GM19463 (cell line): ENCODE measurements around the gene DRD1.
"Not testable (repeated sequence)": the region's sequence is repeated elsewhere in the genome, so short reads cannot be mapped to it uniquely, and the experiment has no call there.

Experiments
- ATAC-seq: cut with Tn5 transposase; IDR thresholded peaks from one replicate; pipeline ENCODE4 v1.9.1; 2021; ENCODE audit warnings: mild to moderate bottlenecking, moderate library complexity; ENCODE audit not compliant: unreplicated experiment

DRD1 gene

GRCh38 chr5:175436359-175436758 is 7.6 kb downstream of the DRD1 start:
- ATAC-seq, result no peak

GRCh38 chr5:175434800-175435199 is 9.2 kb downstream of the DRD1 start:
- ATAC-seq, result no peak

DNA sequence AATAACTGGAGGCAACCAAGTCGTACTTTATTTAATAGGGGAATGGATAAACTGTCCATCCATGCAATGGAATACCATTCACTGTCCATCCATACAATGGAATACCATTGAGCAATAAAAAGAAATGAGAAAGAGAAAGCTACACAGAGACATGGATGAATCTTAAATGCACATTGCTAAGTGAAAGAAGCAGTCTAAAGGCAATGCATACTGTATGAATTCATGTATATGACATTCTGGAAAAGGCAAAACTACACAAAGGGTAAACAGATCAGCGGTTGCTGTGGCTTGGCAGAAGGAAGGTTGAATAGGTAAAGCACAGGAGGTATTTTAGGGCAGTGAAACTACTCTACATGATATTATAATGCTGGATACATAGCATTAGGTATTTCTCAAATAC is 16.2 kb downstream of the DRD1 start:
- no peak for ATAC-seq

GRCh38 chr5:175424594-175424993 is 19.4 kb downstream of the DRD1 start:
- not testable (repeated sequence) for ATAC-seq

DNA sequence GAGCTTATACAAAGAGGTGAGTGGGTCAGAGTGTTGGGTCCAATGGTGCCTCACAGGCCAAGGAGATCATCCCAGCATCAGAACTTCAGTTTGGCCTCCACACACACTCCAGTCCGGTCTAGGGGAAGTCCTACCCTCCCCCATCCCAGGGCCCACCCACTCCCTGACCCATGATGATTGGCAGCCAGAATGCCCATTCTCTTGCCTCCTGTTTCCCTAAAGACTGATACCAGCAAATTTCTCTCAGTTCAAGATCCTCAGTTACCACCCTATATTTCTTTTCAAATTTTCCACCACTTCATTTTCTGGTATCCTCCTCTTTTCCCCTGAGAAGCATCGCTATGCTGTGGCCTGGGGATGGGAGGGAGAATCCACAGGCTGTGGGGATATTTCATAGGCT is 21.9 kb downstream of the DRD1 start:
- no peak for ATAC-seq

- no peak for ATAC-seq
Measured at GRCh38 chr5:175420383-175420782, 23.6 kb downstream of the DRD1 start.

- ATAC-seq, result no peak
Measured at GRCh38 chr5:175418251-175418650, 25.7 kb downstream of the DRD1 start.

DNA sequence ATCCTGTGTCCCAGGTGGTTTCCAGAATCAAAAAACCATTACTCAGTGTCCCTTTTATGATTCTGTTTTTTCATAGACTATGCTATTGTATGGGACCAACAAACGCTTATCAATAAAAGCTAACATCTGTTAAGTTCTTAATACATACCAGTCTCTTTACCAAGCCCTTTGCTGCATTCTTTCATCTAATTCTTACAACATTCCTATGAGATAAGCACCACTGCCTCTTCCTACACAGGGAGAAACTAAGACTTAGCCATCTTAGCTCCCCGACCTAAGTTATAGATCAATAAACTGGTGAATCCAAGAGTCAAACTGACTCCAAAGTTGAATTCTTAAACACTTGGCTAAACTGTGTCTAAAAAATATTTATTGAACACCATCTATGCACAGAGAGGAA is 26.6 kb downstream of the DRD1 start:
- ATAC-seq, result no peak

DNA sequence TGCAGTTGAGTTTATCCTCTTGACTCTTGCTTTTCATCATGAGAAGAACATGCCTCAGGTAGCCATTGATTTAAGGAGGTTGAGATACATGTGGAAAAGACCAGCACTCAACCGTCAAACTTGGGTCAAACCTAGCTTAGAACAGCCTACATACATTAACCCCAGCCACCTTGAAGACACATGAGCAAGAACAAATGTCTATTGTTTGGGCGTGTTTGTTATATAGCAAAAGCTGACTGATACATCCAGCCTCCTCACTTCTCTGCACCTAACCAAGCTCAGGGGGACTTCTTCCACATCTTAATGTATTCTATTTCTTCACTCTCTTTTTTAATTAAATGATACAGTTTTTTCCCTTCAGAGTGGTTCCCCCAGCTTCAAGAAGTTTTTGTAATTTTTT is 28.7 kb downstream of the DRD1 start:
- ATAC-seq, result no peak

DNA sequence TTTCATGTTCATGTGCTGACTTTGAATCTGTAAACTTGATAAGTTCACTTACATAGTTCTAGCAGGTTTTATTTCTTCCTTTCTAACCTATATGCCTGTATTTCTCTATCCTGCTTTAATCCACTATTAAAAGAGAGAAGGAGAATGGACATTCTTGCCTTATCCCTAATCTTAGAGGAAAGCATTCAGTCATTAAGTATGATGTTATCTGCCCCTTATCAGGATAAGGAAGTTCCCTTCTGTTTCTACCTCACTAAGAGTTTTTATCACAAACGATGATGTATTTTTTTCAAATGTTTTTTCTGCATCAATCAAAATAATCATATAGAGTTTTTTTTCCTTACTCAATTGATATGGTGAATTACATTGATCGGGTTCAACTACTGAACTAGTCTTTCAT is 33.1 kb downstream of the DRD1 start:
- ATAC-seq, result no peak

GRCh38 chr5:175406300-175406699 is 37.7 kb downstream of the DRD1 start:
- no peak for ATAC-seq

DNA sequence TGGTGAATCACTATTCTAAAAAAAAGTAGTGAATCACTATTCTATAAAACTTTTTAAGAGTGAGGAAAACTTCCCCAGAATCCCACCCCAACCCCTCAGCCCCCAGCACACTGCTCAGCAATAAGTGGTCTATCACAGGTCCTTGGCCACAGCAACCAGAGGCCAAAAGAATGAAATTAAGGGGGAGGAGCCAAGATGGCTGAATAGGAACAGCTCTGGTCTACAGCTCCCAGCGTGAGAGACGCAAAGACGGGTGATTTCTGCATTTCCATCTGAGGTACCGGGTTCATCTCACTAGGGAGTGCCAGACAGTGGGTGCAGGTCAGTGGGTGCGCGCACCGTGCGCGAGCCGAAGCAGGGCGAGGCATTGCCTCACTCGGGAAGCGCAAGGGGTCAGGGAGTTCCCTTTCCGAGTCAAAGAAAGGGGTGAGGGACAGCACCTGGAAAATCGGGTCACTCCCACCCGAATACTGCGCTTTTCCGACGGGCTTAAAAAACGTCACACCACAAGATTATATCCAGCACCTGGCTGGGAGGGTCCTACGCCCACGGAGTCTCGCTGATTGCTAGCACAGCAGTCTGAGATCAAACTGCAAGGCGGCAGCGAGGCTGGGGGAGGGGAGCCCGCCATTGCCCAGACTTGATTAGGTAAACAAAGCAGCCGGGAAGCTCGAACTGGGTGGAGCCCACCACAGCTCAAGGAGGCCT is 46.2 kb downstream of the DRD1 start:
- ATAC-seq, result not testable (repeated sequence)

- not testable (repeated sequence) for ATAC-seq
Measured at GRCh38 chr5:175395430-175395829, 48.6 kb downstream of the DRD1 start.

GRCh38 chr5:175394601-175395000 is 49.4 kb downstream of the DRD1 start:
- no peak for ATAC-seq

DNA sequence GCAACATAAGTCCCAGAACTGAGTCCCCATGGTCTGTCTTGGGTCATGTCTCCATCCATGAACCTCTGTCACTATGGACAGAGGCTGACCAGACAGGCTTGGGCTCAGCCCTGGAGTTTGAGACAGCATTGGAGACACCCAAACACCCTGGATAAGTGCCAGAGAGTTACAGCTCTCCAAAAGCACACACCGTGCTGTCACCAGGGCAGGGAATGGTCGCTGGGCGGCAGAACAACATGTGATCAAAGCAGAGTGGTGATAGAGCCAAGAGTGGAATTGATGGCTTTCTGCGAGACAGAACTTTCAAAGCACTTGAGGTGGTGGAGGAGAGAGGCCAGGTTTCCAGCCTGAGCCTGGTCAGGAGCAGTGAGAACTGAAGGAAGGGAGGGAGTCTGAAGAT is 50.1 kb downstream of the DRD1 start:
- no peak for ATAC-seq

GRCh38 chr5:175392236-175392635 is 51.7 kb downstream of the DRD1 start:
- ATAC-seq, result no peak

GRCh38 chr5:175390352-175391083 is 53.5 kb downstream of the DRD1 start:
- ATAC-seq, result no peak
